ENCODE measurements around the gene PTPRF. TPM values are rescaled to one million over a fixed set of nuclear protein-coding genes. Genes with fewer than 3 reads are reported as not detected.
"Not testable (repeated sequence)": the region's sequence is repeated elsewhere in the genome, so short reads cannot be mapped to it uniquely, and the experiment has no call there.

PTPRF gene
- total RNA-seq, 1 donor from 2014 or later, result 66.7 TPM

GRCh38 chr1:43632135-43632670 lies 101.5 kb downstream of the PTPRF start:
- H3K4me3 Mint-ChIP-seq (ENCODE audit: unreplicated experiment), result no peak overlapping the region
- H3K27ac Mint-ChIP-seq (ENCODE audit: unreplicated experiment), result no peak overlapping the region
- no peaks in the 10 kb centered on the region for H3K4me1 Mint-ChIP-seq (ENCODE audit: low read depth)

GRCh38 chr1:43634721-43635120 lies 104.0 kb downstream of the PTPRF start:
- Mint-ChIP-seq H3K27me3 (ENCODE audit: low read depth) (no peaks in the 10 kb centered on the region), H3K36me3 (ENCODE audit: low read depth) (no peaks in the 10 kb centered on the region), H3K4me1 (ENCODE audit: low read depth) (no peaks in the 10 kb centered on the region), H3K4me3 (ENCODE audit: unreplicated experiment) (no peak overlapping the region), H3K9me3 (ENCODE audit: low read depth) (no peaks in the 10 kb centered on the region), H3K27ac (ENCODE audit: unreplicated experiment) (no peak overlapping the region)
- no peak for DNase-seq (ENCODE audit: low spot score)
- no peak for TF ChIP-seq CTCF (IDR thresholded peaks at IDR 0.05)

More at GRCh38 chr1:43632135-43632670, 101.5 kb downstream of the PTPRF start:
- H3K27me3 Mint-ChIP-seq (ENCODE audit: low read depth), result no peaks in the 10 kb centered on the region
- DNase-seq (ENCODE audit: low spot score), result no peak
- H3K36me3 Mint-ChIP-seq (ENCODE audit: low read depth), result no peaks in the 10 kb centered on the region
- H3K9me3 Mint-ChIP-seq (ENCODE audit: low read depth), result no peaks in the 10 kb centered on the region
- no peak for TF ChIP-seq CTCF (IDR thresholded peaks at IDR 0.05)

- H3K27me3 Mint-ChIP-seq (ENCODE audit: low read depth), result no peaks in the 10 kb centered on the region
Observed at GRCh38 chr1:43636006-43636641, 105.4 kb downstream of the PTPRF start.

GRCh38 chr1:43637267-43637666 lies 106.6 kb downstream of the PTPRF start:
- no peak for DNase-seq (ENCODE audit: low spot score)
- Mint-ChIP-seq H3K4me1 (ENCODE audit: low read depth) (no peaks in the 10 kb centered on the region), H3K4me3 (ENCODE audit: unreplicated experiment) (no peak overlapping the region), H3K36me3 (ENCODE audit: low read depth) (no peaks in the 10 kb centered on the region), H3K9me3 (ENCODE audit: low read depth) (no peaks in the 10 kb centered on the region), H3K27ac (ENCODE audit: unreplicated experiment) (no peak overlapping the region), H3K27me3 (ENCODE audit: low read depth) (no peaks in the 10 kb centered on the region)
- no peak for TF ChIP-seq CTCF (IDR thresholded peaks at IDR 0.05)

More at GRCh38 chr1:43636006-43636641, 105.4 kb downstream of the PTPRF start:
- no peak overlapping the region for H3K4me3 Mint-ChIP-seq (ENCODE audit: unreplicated experiment)
- H3K27ac Mint-ChIP-seq (ENCODE audit: unreplicated experiment), result no peak overlapping the region
- no peaks in the 10 kb centered on the region for H3K9me3 Mint-ChIP-seq (ENCODE audit: low read depth)
- no peak for TF ChIP-seq CTCF (IDR thresholded peaks at IDR 0.05)
- DNase-seq (ENCODE audit: low spot score), result no peak
- H3K4me1 Mint-ChIP-seq (ENCODE audit: low read depth), result no peaks in the 10 kb centered on the region
- H3K36me3 Mint-ChIP-seq (ENCODE audit: low read depth), result no peaks in the 10 kb centered on the region

GRCh38 chr1:43638381-43638780 lies 107.7 kb downstream of the PTPRF start:
- not testable (repeated sequence) for DNase-seq (ENCODE audit: low spot score); H3K9me3 Mint-ChIP-seq (ENCODE audit: low read depth); H3K27ac Mint-ChIP-seq (ENCODE audit: unreplicated experiment); H3K27me3 Mint-ChIP-seq (ENCODE audit: low read depth); H3K4me1 Mint-ChIP-seq (ENCODE audit: low read depth); H3K36me3 Mint-ChIP-seq (ENCODE audit: low read depth); H3K4me3 Mint-ChIP-seq (ENCODE audit: unreplicated experiment)
